NB4 (cell line): ENCODE results near the gene KRT3.

ENCODE experiments used
- CTCF ChIP-seq: IDR thresholded peaks from one replicate; pipeline ENCODE4 v1.5.1; 2012; ENCODE audit warnings: low read depth, low read length
- MYC ChIP-seq: IDR thresholded peaks from 2 replicates; pipeline ENCODE4 v1.6.1; 2011; ENCODE audit warnings: low read depth, low read length
- POLR2A ChIP-seq: IDR thresholded peaks from 2 replicates; pipeline ENCODE4 v1.6.1; 2011; ENCODE audit warnings: mild to moderate bottlenecking; ENCODE audit not compliant: insufficient read length; ENCODE audit errors: extremely low read depth
- TF ChIP-seq, protein P1 (sequence below): IDR thresholded peaks from 2 replicates; pipeline ENCODE4 v1.6.1; 2011; ENCODE audit warnings: low read depth, low read length

DNA sequence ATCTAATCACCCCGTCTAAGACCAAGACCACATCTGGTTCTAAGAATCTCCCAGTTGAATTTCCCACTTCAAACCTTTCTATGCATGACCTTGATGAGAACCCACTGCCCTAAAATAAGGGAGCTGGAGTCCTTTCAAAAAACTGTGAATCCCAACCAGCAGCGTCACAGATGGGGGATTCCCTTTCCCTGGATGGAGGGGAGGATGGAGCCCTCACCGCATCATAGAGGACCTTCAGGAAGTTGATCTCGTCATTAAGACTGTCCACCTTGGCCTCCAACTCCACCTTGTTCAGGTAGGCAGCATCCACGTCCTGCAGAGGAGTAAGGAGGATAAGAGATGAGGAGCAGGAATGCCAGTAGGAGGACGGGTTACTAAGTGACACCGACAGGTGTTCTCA lies 13.2 kb upstream of the KRT3 start:
- TF ChIP-seq CTCF (no peak), MYC (no peak), POLR2A (no peak)
- TF ChIP-seq, protein P1, sequence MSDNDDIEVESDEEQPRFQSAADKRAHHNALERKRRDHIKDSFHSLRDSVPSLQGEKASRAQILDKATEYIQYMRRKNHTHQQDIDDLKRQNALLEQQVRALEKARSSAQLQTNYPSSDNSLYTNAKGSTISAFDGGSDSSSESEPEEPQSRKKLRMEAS: no peak
